ENCODE measurements around the gene ETHE1.

ETHE1 gene

GRCh38 chr19:43499042-43499441, 28.0 kb downstream of the ETHE1 start:
- no peak overlapping the region for H2AFZ ChIP-seq (ENCODE audit: low read length)
- no peak overlapping the region for H2AK5ac ChIP-seq (ENCODE audit: low read depth, low read length)
- no peak overlapping the region for H3K23ac ChIP-seq (ENCODE audit: low read depth, low read length, poor library complexity)
- no peak overlapping the region for H3K27ac ChIP-seq (replicated peaks; ENCODE audit: low read length)
- no peak for DNase-seq (ENCODE audit: low spot score)
- no peak overlapping the region for H4K91ac ChIP-seq (ENCODE audit: low read depth, low read length, poor library complexity)
- no peak overlapping the region for H3K4me2 ChIP-seq (ENCODE audit: insufficient read depth, low read length, poor library complexity, severe bottlenecking)
- no peak overlapping the region for H3K9ac ChIP-seq (ENCODE audit: low read depth, low read length, poor library complexity)
- peaks cover 7 to 29% of the 10 kb centered on the region in 2 donors for H3K36me3 ChIP-seq (replicated peaks in 1 of 2; ENCODE audit: control insufficient read depth in 2 of 2, insufficient read depth in 2 of 2, low read length in 2 of 2)
- H3K18ac ChIP-seq (ENCODE audit: low read length): no peak overlapping the region
- H3K9me3 ChIP-seq (replicated peaks in 1 of 2; ENCODE audit: control insufficient read depth in 2 of 2, insufficient read depth in 1 of 2, low read depth in 1 of 2, low read length in 2 of 2): no peaks in the 10 kb centered on the region
- H3K79me1 ChIP-seq (ENCODE audit: low read depth, low read length): no peaks in the 10 kb centered on the region
- H2BK12ac ChIP-seq (ENCODE audit: low read length): no peak overlapping the region
- H3K4ac ChIP-seq (ENCODE audit: low read length): no peak overlapping the region
- no CpG with 5 or more reads among the region's 3 CpGs for WGBS, 2 donors (ENCODE audit: extremely low coverage in 2 of 2, insufficient read length in 2 of 2, insufficient replicate concordance in 1 of 2)
- H3K4me1 ChIP-seq (ENCODE audit: control insufficient read depth in 2 of 2, insufficient read depth in 1 of 2, low read depth in 1 of 2, low read length in 2 of 2): peaks cover 0 to 8% of the 10 kb centered on the region in 2 donors
- no peak overlapping the region for H4K8ac ChIP-seq (ENCODE audit: low read depth, low read length)
- peaks cover 0 to 26% (median 0%) of the 10 kb centered on the region in 3 experiments for H3K27me3 ChIP-seq (ENCODE audit: control insufficient read depth in 3 of 3, insufficient read depth in 3 of 3, low read depth in 1 of 3, low read length in 3 of 3)
- H3K4me3 ChIP-seq (ENCODE audit: low read length in 2 of 2): no peak overlapping the region
- H2BK5ac ChIP-seq (ENCODE audit: low read length): no peak overlapping the region
- H2BK120ac ChIP-seq (ENCODE audit: low read depth, low read length): no peak overlapping the region
- no peak overlapping the region for H3K14ac ChIP-seq (ENCODE audit: low read length)
- no peak overlapping the region for H2BK15ac ChIP-seq (ENCODE audit: low read length)

GRCh38 chr19:43498233-43498842, 28.7 kb downstream of the ETHE1 start:
- no peak overlapping the region for H3K27ac ChIP-seq (replicated peaks; ENCODE audit: low read length)

GRCh38 chr19:43496960-43497359, 30.0 kb downstream of the ETHE1 start:
- no peak overlapping the region for H3K4me2 ChIP-seq (ENCODE audit: insufficient read depth, low read length, poor library complexity, severe bottlenecking)
- no peak overlapping the region for H2AFZ ChIP-seq (ENCODE audit: low read length)
- peaks cover 0 to 4% of the 10 kb centered on the region in 2 donors for H3K4me1 ChIP-seq (ENCODE audit: control insufficient read depth in 2 of 2, insufficient read depth in 1 of 2, low read depth in 1 of 2, low read length in 2 of 2)
- H3K4ac ChIP-seq (ENCODE audit: low read length): no peak overlapping the region
- no peak overlapping the region for H3K4me3 ChIP-seq (ENCODE audit: low read length in 2 of 2)
- no peak overlapping the region for H2BK15ac ChIP-seq (ENCODE audit: low read length)
- no peak overlapping the region for H2BK5ac ChIP-seq (ENCODE audit: low read length)
- no peaks in the 10 kb centered on the region for H3K9me3 ChIP-seq (replicated peaks in 1 of 2; ENCODE audit: control insufficient read depth in 2 of 2, insufficient read depth in 1 of 2, low read depth in 1 of 2, low read length in 2 of 2)
- H4K8ac ChIP-seq (ENCODE audit: low read depth, low read length): no peak overlapping the region
- H3K36me3 ChIP-seq (replicated peaks in 1 of 2; ENCODE audit: control insufficient read depth in 2 of 2, insufficient read depth in 2 of 2, low read length in 2 of 2): peaks cover 7 to 30% of the 10 kb centered on the region in 2 donors
- peaks cover 0 to 7% (median 0%) of the 10 kb centered on the region in 3 experiments for H3K27me3 ChIP-seq (ENCODE audit: control insufficient read depth in 3 of 3, insufficient read depth in 3 of 3, low read depth in 1 of 3, low read length in 3 of 3)
- no CpG with 5 or more reads among the region's 7 CpGs for WGBS, 2 donors (ENCODE audit: extremely low coverage in 2 of 2, insufficient read length in 2 of 2, insufficient replicate concordance in 1 of 2)
- H3K9ac ChIP-seq (ENCODE audit: low read depth, low read length, poor library complexity): no peak overlapping the region
- H3K18ac ChIP-seq (ENCODE audit: low read length): no peak overlapping the region
- DNase-seq (ENCODE audit: low spot score): no peak
- no peak overlapping the region for H2BK120ac ChIP-seq (ENCODE audit: low read depth, low read length)
- no peak overlapping the region for H3K23ac ChIP-seq (ENCODE audit: low read depth, low read length, poor library complexity)
- no peak overlapping the region for H4K91ac ChIP-seq (ENCODE audit: low read depth, low read length, poor library complexity)
- no peak overlapping the region for H3K27ac ChIP-seq (replicated peaks; ENCODE audit: low read length)
- no peaks in the 10 kb centered on the region for H3K79me1 ChIP-seq (ENCODE audit: low read depth, low read length)
- H2AK5ac ChIP-seq (ENCODE audit: low read depth, low read length): no peak overlapping the region
- H2BK12ac ChIP-seq (ENCODE audit: low read length): no peak overlapping the region
- no peak overlapping the region for H3K14ac ChIP-seq (ENCODE audit: low read length)

More at GRCh38 chr19:43498233-43498842, 28.7 kb downstream of the ETHE1 start:
- H2AK5ac ChIP-seq (ENCODE audit: low read depth, low read length): no peak overlapping the region
- H3K4me2 ChIP-seq (ENCODE audit: insufficient read depth, low read length, poor library complexity, severe bottlenecking): no peak overlapping the region
- H3K9ac ChIP-seq (ENCODE audit: low read depth, low read length, poor library complexity): no peak overlapping the region
- H2AFZ ChIP-seq (ENCODE audit: low read length): no peak overlapping the region
- no peak overlapping the region for H2BK12ac ChIP-seq (ENCODE audit: low read length)
- peaks cover 0 to 8% of the 10 kb centered on the region in 2 donors for H3K4me1 ChIP-seq (ENCODE audit: control insufficient read depth in 2 of 2, insufficient read depth in 1 of 2, low read depth in 1 of 2, low read length in 2 of 2)
- no peak overlapping the region for H2BK120ac ChIP-seq (ENCODE audit: low read depth, low read length)
- no peak overlapping the region for H4K91ac ChIP-seq (ENCODE audit: low read depth, low read length, poor library complexity)
- peaks cover 7 to 31% of the 10 kb centered on the region in 2 donors for H3K36me3 ChIP-seq (replicated peaks in 1 of 2; ENCODE audit: control insufficient read depth in 2 of 2, insufficient read depth in 2 of 2, low read length in 2 of 2)
- no peak overlapping the region for H3K23ac ChIP-seq (ENCODE audit: low read depth, low read length, poor library complexity)
- H4K8ac ChIP-seq (ENCODE audit: low read depth, low read length): no peak overlapping the region
- H3K4ac ChIP-seq (ENCODE audit: low read length): no peak overlapping the region
- H3K18ac ChIP-seq (ENCODE audit: low read length): no peak overlapping the region
- DNase-seq (ENCODE audit: low spot score): no peak
- peaks cover 0 to 21% (median 0%) of the 10 kb centered on the region in 3 experiments for H3K27me3 ChIP-seq (ENCODE audit: control insufficient read depth in 3 of 3, insufficient read depth in 3 of 3, low read depth in 1 of 3, low read length in 3 of 3)
- H2BK15ac ChIP-seq (ENCODE audit: low read length): no peak overlapping the region
- H3K4me3 ChIP-seq (ENCODE audit: low read length in 2 of 2): no peak overlapping the region
- no peaks in the 10 kb centered on the region for H3K79me1 ChIP-seq (ENCODE audit: low read depth, low read length)
- no peak overlapping the region for H2BK5ac ChIP-seq (ENCODE audit: low read length)
- H3K9me3 ChIP-seq (replicated peaks in 1 of 2; ENCODE audit: control insufficient read depth in 2 of 2, insufficient read depth in 1 of 2, low read depth in 1 of 2, low read length in 2 of 2): no peaks in the 10 kb centered on the region
- no CpG with 5 or more reads among the region's 5 CpGs for WGBS, 2 donors (ENCODE audit: extremely low coverage in 2 of 2, insufficient read length in 2 of 2, insufficient replicate concordance in 1 of 2)
- no peak overlapping the region for H3K14ac ChIP-seq (ENCODE audit: low read length)

GRCh38 chr19:43495082-43495481, 31.9 kb downstream of the ETHE1 start:
- no peak overlapping the region for H2AFZ ChIP-seq (ENCODE audit: low read length)
- no peak overlapping the region for H3K4ac ChIP-seq (ENCODE audit: low read length)
- H3K27ac ChIP-seq (replicated peaks; ENCODE audit: low read length): no peak overlapping the region
- no peaks in the 10 kb centered on the region for H3K79me1 ChIP-seq (ENCODE audit: low read depth, low read length)
- H3K27me3 ChIP-seq (ENCODE audit: control insufficient read depth in 3 of 3, insufficient read depth in 3 of 3, low read depth in 1 of 3, low read length in 3 of 3): no peaks in the 10 kb centered on the region
- H3K23ac ChIP-seq (ENCODE audit: low read depth, low read length, poor library complexity): no peak overlapping the region
- no peak overlapping the region for H3K18ac ChIP-seq (ENCODE audit: low read length)
- no peak overlapping the region for H2BK5ac ChIP-seq (ENCODE audit: low read length)
- no peak overlapping the region for H3K4me3 ChIP-seq (ENCODE audit: low read length in 2 of 2)
- no CpG with 5 or more reads among the region's 8 CpGs for WGBS, 2 donors (ENCODE audit: extremely low coverage in 2 of 2, insufficient read length in 2 of 2, insufficient replicate concordance in 1 of 2)
- no peak overlapping the region for H4K91ac ChIP-seq (ENCODE audit: low read depth, low read length, poor library complexity)
- H3K9me3 ChIP-seq (replicated peaks in 1 of 2; ENCODE audit: control insufficient read depth in 2 of 2, insufficient read depth in 1 of 2, low read depth in 1 of 2, low read length in 2 of 2): no peaks in the 10 kb centered on the region
- no peak overlapping the region for H2BK15ac ChIP-seq (ENCODE audit: low read length)
- no peak overlapping the region for H3K4me2 ChIP-seq (ENCODE audit: insufficient read depth, low read length, poor library complexity, severe bottlenecking)
- DNase-seq (ENCODE audit: low spot score): no peak
- peaks cover 7 to 31% of the 10 kb centered on the region in 2 donors for H3K36me3 ChIP-seq (replicated peaks in 1 of 2; ENCODE audit: control insufficient read depth in 2 of 2, insufficient read depth in 2 of 2, low read length in 2 of 2)
- no peaks in the 10 kb centered on the region for H3K4me1 ChIP-seq (ENCODE audit: control insufficient read depth in 2 of 2, insufficient read depth in 1 of 2, low read depth in 1 of 2, low read length in 2 of 2)
- H3K9ac ChIP-seq (ENCODE audit: low read depth, low read length, poor library complexity): no peak overlapping the region
- no peak overlapping the region for H3K14ac ChIP-seq (ENCODE audit: low read length)
- H4K8ac ChIP-seq (ENCODE audit: low read depth, low read length): no peak overlapping the region
- H2BK120ac ChIP-seq (ENCODE audit: low read depth, low read length): no peak overlapping the region
- H2AK5ac ChIP-seq (ENCODE audit: low read depth, low read length): no peak overlapping the region
- H2BK12ac ChIP-seq (ENCODE audit: low read length): no peak overlapping the region

All from neuronal stem cell (in vitro differentiated cells).